Suppressor macrophage treated with lipopolysaccharide for 1 hour (primary cell): Measurements from ENCODE around the gene HNRNPM.

Experiments used
- DNase-seq, 3 donors: peaks; one replicate each; pipeline ENCODE4 v3.0.0-alpha.2; 2020 to 2022

HNRNPM gene

DNA sequence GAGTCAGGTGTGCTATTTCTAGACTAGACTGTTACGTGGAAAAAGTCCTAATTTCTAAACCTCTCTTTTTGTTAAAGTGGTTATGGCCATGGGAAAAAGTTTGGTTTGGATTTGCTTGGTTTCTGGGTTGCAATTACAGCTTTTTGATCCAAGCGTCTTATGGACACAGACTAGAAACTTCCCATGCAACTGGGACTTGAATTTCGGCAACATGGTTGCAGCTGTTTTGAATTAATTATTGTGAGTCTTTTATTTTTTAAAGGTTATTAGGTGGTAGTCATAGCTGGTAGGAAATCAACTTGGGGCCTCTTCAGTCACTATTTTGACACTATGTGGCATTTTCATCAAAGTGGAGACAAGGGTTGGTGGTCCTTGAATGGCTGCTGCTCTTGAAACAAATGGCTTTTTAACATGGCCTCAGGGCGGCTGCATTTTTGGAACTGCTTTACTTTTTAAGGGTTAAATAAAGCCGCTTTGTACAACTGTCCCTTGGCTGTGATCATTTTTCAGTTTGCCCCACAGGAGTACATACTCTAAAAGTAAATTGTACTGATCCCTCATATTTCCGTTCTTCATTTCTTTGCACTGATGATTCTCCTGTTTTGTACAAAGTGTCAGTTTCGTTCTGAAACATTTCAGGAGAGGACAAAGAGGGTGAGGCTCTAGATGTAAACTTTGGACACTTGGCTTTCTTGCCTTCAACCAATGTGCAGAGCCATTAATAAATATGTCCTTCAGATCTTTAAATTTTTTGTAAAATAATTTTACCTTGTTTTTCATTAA lies 15.9 kb downstream of the HNRNPM start:
- DNase-seq = no peak

DNA sequence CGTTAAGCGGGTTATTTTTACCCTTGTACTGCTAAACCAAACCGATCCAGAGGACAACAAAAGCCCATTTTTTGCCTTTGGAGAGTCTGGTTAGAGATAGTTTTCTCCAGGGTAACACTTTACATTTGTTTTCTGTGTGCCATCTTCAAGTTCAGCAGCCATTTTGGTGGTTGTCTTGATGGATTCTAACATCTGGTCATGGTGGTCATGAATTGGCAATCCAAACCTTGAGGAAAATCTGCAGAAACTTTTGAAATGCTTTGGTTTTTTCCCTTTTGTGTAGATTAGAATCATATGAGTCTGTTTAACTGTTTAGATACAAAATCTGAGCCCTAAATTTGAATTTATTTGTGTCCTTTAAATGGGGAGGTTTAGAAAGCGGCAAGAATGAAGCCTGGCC lies 16.6 kb downstream of the HNRNPM start:
- no peak for DNase-seq

DNA sequence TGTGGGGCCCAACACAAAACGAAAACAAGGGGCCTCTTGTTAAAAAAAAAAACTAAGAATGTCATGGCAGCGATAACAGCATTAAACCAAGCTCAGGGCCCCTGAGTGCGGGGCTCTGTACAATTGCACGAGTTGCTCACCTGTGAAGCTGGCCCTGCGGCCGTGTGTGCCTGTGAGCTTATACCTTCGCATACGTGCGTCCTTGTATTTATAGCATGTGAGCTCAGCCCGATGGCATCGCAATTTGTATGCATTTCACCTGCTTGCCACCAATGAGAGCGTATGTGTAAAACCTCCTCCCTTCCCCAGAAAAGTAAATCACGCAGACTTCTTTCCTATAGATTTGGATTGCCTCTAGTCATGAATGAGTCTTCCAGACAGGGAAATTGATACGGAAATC lies 17.1 kb downstream of the HNRNPM start:
- DNase-seq = no peak

DNA sequence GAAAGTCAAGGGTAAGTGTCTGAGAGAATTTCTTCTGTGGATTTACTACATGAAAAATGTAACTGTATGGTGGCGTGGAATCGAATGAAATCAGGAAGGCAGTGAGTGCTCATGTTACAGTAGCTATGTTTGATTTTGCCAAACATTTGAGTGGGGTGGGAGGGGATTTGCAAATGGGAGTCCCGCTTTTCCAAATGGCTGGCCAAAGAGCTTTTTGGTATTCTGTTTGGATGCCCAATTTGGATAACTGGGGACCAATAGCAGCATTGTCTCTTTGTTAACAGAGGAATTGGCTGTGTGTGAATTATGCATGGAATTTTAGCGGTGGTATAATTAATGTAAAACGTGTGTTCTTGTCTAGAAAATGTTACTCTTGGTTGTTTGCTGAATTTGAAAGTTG lies 17.8 kb downstream of the HNRNPM start:
- DNase-seq = no peak

DNA sequence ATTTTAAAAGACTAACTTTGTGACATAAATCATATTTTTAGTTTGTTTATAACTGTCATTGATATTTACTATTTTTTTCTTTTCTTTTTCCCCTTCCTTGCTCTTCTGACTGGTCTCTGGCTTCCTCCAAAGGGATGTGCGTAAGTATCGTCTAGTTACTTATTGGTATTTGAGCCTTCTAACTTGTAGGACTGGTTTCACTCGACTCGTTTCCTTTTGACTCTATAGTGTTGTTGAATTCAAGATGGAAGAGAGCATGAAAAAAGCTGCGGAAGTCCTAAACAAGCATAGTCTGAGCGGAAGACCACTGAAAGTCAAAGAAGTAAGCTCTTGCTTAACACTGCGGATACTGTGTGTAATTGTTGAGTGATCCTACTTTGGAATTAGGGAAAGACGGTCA lies 18.6 kb downstream of the HNRNPM start:
- no peak for DNase-seq

DNA sequence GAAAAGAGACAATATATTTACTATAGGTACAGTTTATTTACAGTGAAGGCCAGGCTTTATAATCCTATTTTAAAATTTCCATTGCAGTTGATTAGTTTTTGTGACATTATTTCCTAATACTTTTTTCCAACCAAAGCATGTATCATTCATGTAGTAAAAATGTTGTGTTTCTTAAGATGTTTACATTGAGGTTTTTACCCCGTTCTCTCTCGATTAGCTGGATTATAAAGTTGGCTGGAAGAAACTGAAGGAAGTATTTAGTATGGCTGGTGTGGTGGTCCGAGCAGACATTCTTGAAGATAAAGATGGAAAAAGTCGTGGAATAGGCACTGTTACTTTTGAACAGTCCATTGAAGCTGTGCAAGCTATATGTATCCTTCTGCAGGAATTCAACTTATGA lies 21.2 kb downstream of the HNRNPM start:
- no peak for DNase-seq

DNA sequence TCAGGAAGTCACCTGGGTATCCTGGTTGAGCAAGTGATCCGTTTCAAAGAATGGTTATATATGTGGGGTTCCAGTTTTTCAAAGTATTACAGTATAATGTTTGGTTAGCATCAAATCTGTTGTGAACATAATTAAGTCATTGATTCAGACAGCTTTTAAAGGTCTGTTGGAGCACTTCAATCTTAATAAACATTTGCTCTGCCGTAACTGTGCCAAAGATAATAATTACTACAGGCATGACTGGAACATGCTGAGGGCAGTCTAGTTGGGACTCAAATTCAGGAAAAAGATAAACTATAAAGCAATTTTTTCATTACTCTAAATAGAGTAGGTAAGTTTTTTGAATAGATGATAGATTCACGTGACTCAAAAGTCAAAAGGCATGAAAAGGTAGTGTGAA lies 23.3 kb downstream of the HNRNPM start:
- no peak for DNase-seq

DNA sequence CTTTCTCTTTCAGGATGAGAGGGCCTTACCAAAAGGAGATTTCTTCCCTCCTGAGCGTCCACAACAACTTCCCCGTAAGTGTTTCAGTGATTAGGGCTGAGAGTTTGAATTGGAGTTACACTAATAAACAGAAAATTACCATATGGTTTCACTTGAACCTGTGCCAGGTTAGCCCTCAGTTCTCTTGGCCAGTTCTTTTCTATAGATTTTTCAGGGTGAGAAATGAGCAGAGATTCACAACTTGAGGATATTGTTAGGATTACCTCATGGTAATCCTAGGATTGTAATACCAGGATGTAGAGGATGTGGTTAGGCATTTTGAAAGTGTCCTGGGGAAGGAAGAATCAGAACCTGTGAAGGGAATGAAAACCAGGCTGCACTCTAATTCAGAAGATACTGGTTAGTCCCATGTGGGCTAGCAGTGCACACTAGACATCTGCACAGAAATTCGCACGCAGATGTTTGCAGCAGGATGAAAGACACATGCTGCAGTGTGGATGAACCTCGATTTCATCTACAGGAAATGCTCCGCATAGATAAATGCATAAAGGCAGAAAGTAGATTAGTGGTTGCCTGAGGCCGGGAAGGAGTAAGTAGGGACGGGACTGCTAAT lies 24.1 kb downstream of the HNRNPM start:
- no peak for DNase-seq

DNA sequence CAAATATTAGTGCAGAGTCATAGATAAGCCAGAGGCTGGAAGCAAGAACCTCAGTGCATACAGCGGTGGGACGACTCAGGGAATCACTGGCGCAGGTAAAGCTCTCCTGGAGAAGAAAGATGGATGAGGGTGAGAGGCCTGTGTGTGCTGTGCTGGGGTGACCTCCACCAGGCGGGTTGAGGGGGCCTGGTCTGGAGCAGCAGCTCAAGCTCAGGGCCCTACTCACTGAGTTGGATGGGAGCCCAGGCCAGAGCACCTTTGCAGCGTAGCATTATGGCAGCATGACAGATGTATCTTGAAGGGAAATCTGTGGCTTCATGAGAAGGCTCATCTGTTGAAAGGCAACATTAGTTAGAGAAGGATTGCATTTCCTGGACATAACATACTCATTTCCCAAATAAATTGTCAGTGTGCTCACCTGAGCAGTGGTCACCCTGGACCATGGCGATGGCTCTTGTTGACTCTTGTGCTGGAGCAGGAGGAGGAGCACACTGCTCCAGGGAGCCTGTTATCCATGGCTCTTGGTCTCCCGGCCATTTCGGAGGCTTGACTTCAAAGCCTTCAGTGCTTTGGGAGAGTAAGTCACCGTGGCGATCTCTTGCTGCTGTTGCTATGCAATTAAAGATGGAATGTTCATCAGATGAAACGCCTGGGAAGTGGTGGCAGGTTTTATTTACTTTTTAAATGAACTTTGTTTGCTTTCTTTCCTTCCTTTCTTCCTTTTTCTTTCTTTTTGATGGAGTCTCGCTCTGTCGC lies 25.0 kb downstream of the HNRNPM start:
- DNase-seq = no peak

DNA sequence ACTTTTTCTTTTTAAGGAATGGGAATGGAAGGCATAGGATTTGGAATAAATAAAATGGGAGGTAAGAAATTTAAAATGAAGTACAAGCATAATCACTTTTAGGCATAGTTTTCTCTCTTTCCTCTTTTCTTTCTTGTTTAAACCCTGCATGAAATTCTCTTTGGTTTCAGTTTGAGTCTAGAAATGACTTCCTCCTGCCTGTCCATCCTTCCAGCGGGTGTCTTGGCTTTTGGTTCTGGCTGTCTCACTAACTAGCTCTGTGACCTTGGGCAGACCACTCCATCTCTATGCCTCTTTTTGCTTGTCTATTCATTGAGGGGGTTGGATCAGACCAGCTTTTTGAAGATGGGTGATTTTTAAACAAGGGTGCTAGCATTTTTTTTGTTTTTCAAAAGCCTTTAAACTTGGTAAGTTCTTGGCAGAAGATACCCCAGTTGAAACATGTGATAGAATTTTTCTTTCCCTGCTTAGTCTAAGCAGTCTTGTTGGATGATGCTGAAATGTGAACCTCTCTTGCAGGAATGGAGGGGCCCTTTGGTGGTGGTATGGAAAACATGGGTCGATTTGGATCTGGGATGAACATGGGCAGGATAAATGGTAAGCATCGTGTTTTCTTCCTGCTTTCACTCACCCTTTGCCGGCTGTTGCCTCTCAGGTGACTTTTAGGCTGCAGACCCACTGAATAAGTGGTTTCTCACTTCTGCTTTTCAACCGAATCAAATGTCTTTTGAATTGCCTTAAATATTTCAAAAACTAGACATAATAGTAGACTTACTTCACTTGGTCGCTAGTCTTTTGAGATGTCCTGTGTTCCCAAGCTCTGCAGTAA lies 29.1 kb downstream of the HNRNPM start:
- DNase-seq = peak; percentile 43 to 58 (median 56)

DNA sequence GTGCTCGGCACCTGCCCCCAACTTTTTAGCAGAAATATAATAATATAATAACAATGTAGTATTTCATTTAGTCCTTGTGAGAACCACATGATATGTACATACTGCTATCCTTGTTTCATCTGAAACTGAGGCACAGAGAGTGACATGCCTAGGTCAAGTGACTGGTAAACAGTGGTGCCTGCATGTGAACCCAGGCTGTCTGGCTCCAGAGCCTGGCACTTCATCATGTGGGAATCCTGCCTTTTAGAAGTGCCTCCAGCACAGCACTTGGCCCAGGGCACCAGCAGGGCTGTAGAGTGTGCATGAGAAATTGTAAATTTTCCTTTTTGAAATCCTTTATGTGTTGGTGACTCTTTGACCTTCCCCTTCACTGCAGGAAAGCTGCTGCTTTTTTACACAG lies 30.2 kb downstream of the HNRNPM start:
- DNase-seq = no peak

DNA sequence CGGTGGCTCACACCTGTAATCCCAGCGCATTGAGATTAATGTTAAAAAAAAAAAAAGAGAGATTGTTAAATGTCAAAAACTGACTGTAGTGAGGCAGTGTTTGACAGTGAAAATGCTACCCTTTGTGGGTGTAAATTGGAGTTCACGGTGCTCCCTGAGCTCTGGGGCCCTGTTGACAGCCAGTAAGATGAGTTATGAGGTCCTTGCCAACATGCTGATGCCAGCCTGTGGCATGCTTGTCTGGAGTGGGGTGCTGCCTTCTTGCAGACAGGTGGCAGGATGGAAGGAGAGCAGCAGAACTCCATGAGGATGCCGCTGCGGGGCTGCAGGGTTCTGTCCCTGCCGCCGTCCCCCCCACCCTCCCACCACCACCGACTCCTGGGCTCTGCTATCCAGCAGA lies 31.7 kb downstream of the HNRNPM start:
- no peak for DNase-seq

DNA sequence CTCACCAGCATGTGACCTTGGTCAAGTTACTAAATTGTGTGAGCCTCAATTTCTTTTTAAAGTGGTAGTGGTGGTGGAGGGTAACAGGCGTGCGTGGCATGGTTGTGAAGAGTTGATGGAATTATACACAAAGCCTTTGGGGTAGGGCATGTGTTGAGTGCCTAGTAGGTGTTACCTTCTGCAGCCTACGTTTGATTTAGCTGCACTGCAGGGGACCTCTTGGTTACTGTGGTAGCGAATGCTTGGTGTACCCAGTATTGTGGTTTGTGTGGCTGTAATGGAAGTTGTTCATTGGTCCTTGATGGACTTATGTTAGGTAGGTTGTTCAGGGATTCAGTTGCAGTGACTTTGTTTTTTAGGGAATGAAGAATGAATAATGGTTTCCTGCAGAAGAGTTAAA lies 33.1 kb downstream of the HNRNPM start:
- no peak for DNase-seq

DNA sequence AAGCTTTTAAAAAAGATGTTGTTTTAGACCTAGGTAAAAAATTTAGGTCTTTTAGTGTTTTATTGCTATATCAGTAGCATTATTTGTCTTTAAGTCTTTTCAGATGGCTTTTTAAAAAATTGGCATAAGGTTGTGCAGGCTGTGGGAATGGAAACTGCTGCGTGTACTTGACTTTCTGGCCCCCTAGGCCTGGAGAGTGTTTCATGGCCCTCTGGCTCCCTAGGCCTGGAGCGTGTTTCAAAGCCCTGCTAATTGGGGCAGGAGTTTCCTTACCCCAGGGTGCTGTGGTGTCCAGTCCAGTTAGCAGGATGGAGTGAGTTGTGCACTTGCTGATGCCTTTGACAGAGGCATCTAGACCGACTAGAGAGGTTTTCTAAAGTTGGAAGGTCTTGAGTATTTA lies 33.8 kb downstream of the HNRNPM start:
- no peak for DNase-seq

DNA sequence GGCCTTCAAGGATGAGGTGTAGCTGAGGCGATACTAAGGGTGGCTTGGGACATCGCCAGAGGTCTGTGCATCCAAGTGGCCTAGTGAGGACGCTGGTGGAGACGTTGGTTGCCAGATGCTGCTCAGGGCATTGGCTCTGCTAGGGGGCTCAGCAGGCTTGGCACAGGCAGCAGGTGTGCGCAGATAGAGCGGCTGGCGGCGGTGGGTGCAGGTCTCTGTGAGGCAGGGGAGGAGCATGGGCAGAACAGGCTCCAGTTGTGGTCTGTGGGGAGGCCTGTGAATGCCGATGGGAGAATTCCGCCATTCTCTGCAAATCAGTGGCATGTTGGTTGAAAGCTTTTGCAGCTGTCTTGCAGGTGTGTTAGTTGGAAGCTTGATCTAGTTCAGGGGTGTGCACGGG lies 36.4 kb downstream of the HNRNPM start:
- DNase-seq = no peak

DNA sequence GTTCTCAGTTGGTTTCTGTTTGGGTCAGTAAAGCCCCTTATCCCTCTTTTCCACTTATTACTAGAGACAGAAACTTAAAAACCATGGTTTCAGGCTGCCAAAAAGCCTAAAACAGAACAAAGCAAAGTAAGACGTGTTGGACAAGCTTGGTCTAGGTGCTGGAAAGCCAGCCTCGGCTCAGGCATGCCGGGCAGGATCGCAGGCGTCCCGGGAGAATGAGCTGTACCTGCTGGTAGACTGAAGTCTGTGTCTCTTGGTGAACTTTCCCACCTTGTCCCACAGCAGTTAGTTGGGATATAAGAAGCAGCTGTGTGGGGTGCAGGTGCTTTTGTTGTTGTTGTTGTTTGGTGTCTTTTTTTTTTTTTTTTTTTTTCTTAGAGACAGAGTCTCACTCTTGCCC lies 36.8 kb downstream of the HNRNPM start:
- no peak for DNase-seq

DNA sequence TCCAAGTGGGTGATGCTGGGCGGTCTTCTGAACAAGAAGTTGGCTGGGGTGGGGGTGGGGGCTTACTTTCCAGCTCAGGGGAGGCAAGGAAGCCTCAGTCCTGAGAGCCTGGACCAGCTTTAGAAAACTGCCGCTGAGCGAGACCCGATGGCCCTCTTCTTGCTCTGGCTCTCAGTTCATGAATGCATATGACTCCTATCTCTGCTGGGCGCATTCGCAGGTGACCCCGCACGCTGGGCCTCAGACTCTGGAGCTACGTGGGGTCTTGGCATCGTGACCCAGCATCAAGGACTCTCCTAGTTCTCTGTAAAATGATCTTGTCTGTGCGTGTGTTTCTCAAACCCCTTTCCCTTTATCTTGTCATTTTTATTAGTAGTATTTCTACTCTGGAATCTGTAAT lies 37.9 kb downstream of the HNRNPM start:
- no peak for DNase-seq

DNA sequence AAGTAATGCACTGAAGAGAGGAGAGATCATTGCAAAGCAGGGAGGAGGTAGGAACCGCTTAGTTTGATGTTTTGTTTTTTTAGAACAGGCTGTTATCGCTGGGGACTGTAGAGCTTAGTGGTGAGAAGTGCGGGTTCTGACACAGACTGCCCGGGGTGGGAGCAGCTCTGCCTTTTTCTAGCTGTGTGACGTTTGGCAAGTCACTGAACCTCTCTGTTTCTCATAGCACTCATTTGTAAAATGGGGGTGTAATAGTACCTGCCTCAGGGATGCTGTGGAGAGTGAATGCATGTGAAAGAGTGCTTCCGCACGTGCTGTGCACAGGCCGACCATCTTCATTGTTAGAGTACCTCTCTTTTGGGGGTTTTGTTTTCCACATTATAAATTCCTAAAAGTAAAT lies 38.4 kb downstream of the HNRNPM start:
- DNase-seq = no peak

DNA sequence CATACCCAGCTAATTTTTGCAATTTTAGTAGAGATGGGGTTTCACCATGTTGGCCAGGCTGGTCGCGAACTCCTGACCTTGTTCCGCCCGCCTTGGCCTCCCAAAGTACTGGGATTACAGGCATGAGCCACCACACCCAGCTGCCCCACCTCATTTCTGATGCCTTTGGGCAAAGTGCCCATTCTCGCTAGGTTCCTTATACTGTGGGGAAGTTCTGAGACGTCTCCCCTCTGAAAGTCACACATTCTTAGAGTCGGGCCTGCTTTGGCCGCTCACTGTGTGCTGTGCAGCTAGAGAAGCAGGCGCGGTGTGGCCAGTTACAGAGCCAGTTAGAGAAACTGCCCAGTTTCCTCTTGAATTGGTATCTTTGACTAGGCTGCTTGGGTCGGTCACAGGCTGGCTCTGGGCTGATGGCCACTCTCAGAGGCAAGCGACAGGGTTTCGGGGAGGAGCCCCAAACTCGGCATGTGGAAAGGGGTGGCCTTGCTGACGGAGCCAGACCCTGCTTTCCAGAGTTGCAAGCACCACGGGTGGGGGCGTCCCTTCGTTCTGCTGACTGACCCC lies 39.6 kb downstream of the HNRNPM start:
- peak; percentile 84 to 86 (median 86) for DNase-seq

DNA sequence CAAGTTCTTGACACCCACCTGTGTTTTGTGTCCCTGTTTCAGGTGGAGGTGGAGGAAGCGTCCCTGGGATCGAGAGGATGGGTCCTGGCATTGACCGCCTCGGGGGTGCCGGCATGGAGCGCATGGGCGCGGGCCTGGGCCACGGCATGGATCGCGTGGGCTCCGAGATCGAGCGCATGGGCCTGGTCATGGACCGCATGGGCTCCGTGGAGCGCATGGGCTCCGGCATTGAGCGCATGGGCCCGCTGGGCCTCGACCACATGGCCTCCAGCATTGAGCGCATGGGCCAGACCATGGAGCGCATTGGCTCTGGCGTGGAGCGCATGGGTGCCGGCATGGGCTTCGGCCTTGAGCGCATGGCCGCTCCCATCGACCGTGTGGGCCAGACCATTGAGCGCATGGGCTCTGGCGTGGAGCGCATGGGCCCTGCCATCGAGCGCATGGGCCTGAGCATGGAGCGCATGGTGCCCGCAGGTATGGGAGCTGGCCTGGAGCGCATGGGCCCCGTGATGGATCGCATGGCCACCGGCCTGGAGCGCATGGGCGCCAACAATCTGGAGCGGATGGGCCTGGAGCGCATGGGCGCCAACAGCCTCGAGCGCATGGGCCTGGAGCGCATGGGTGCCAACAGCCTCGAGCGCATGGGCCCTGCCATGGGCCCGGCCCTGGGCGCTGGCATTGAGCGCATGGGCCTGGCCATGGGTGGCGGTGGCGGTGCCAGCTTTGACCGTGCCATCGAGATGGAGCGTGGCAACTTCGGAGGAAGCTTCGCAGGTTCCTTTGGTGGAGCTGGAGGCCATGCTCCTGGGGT lies 41.0 kb downstream of the HNRNPM start:
- no peak for DNase-seq

DNA sequence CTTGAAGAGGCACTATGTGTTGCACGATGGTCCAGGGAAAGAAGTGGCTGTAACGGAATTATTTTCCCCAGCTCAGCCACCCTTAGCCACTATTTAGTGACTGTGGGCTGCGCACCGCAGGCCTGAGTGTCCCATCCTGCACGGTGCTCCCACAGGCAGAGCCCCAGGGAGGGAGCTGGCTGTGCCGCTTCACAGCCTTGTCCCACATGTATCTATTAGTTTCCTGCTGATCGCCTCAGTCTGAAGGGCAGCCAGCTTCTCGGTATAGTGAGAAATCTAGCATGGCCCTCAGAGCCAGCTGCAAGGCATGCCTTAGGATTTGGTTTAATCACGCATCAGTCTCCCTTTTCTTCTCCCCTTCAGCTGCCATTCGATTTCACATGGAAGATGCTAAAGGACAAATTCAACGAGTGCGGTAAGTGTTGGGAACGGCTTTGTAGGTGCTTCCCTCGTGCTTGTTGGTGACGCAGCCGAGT lies 41.9 kb downstream of the HNRNPM start:
- no peak for DNase-seq
